GM19467 (cell line): ENCODE data around the gene SENP5.
"Not testable (repeated sequence)": the region's sequence is repeated elsewhere in the genome, so short reads cannot be mapped to it uniquely, and the experiment has no call there.

Source experiments
- ATAC-seq: cut with Tn5 transposase; IDR thresholded peaks from one replicate; pipeline ENCODE4 v1.9.1; 2021; ENCODE audit warnings: mild to moderate bottlenecking, moderate library complexity; ENCODE audit not compliant: unreplicated experiment

The SENP5 gene

DNA sequence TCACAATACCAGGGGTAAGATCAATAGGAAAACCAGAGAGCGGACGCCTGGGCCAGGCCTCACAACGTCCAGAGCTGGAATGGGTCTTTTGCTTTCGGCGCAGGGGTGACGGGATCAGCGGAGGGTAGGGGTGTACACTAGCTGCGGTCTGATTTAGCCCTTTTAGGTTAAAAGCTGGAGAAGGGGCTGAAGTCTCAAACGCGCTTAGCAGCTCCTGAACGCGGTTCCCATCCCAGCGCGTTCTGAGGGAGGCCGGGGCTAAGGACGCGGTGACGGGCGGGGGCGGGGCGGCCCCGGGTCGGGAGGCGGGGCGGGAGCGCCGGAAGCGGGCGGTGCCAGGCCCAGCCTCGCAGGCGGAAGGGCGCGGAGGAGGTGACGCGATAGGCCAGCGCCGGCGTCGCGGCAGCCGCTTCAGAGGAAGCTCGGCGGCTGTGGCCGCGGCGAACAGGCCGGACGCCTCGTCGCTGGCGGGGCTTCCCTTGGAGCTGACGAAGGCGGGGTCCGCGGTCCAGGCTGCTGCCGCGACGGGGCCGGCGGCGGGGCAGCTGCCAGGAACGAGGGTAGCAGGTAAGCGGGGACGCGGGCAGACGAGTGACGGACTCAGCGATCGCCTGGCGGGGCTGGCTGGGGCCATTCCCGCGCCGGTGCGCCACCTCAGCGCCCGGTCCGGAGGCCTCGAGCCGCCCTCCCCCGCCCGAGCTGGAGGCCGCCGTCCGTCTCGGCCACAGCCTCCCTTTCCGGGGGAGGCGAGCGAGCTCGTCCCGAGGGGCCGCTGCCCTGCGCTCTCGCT, at the start of gene SENP5:
Gene SENP5, plus strand, starts transcription at position 414 of the 790 bp plus-strand sequence. CDS start 17,262 bp downstream, outside the sequence.
- peak; percentile 91 for ATAC-seq

DNA sequence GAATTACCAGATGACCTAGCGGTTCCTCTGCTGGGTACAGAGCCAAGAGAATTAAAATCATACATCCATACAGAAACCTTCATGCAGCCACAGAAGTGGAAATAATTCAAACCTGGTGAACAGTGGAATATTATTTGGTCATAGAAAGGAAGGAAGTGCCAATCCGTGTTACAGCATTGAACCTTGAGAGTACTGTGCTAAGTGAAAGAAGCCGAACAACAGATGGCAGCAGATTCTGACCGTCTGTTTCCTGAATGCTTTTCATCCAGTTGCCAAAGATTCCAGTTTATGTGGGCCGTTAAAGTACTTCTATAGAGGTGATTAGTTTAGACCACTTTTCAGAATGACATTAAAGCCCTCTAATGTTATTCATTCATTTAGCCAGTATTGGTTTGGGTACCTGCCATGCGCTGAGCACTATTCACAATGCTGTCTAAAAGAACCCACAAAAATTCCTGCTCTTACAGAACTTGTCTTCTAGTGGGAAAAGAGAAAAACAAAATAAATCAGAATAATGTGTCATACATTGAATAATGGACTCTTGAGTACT, 45.8 kb upstream of the SENP5 start:
- no peak for ATAC-seq

- not testable (repeated sequence) for ATAC-seq
Measured at GRCh38 chr3:196829651-196830050, 38.1 kb upstream of the SENP5 start.

- ATAC-seq: no peak
Measured at GRCh38 chr3:196835086-196835485, 32.6 kb upstream of the SENP5 start.

- not testable (repeated sequence) for ATAC-seq
Measured at GRCh38 chr3:196836626-196837025, 31.1 kb upstream of the SENP5 start.

DNA sequence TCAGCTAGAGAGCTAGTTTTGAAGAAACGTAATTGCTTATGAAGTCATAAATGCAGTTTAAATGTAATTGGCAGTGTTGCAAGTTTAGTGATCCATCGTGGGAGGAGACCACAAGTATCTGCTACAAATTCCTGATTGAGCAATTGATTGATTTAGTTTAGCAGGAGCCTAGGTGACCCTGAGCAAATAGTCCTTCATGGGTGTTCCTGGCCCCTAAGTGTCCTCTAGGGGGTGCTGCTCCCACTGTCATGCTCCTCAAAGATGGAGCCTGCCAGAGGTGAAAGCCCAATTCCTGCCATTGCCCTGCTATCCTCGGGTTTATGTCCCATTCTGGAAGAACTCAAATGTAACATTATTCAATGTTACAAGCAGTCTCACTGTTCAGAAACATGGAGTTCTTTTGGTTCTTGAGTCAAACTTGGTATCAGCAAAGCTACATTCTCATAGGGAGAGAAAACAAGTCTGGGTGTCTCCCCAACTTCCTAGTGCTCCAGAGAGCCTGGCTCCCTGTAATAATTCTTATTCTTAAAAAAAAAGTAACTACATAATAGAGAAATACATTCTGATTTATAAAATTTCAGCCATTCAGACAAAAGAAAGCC, 29.8 kb upstream of the SENP5 start:
- no peak for ATAC-seq

DNA sequence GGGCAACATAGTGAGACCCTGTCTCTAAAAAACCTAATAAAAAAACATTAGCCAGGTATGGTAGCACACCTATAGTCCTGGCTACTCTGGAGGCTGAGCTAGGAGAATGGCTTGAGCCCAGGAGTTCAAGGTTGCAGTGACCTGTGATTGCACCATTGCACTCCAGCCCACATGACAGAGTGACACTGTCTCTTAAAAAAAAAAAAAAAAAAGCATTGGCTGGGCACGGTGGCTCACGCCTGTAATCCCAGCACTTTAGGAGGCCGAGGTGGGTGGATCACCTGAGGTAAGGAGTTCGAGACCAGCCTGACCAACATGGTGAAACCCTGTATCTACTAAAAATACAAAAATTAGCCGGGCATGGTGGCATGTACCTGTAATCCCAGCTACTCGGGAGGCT, 28.4 kb upstream of the SENP5 start:
- not testable (repeated sequence) for ATAC-seq

DNA sequence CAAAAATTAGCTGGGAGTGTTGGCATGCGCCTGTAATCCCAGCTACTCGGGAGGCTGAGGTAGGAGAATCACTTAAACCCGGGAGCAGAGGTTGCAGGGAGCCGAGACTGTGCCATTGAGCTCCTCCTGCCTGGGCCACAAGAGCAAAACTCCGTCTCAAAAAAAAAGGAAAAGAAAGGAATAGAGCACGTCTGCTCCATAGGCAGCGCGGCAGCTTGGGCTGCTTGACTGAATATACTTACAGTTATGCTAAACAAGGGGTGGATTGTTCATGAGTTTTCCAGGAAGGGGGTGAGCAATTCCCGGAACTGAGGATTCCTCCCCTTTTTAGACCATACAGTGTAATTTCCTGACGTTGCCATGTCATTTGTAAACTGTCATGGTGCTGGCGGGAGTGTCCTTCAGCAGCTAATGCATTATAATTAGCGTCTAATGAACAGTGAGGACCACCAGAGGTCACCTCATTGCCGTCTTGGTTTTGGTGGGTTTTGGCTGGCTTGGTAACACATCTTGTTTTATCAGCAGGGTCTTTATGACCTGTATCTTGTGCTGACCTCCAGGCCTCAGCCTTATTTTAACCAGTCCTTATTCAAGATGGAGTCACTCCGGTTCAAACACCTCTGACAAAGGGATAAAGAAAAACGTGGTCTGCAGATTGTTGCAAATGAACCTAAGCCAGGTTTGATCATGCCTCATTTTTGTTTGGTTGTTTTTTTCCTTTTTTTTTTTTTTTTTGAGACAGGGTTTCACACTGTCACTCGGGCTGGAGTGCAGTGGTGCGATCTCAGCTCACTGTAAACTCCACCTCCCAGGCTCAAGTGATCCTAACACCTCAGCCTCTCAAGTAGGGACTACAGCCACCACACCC, 24.9 kb upstream of the SENP5 start:
- no peak for ATAC-seq

- no peak for ATAC-seq
Measured at GRCh38 chr3:196843435-196844110, 24.1 kb upstream of the SENP5 start.

GRCh38 chr3:196844235-196845219, 23.2 kb upstream of the SENP5 start:
- ATAC-seq: not testable (repeated sequence)

DNA sequence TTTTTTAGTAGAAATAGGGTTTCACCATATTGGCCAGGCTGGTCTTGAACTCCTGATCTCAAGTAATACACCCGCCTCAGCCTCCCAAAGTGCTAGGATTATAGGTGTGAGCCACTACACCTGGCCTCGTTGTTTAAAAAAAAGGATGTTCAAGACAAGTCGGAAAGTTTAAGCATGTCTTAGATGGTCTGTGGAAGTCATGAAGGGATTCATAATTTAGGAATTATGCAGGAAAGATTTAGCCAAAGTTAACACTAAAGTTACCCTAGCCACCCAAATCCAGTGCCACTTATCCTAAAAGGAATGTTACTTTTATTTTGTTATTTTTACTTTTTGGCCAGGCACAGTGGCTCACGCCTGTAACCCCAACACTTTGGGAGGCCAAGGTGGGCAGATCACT, 19.3 kb upstream of the SENP5 start:
- not testable (repeated sequence) for ATAC-seq

- no peak for ATAC-seq
Measured at GRCh38 chr3:196849180-196849741, 18.5 kb upstream of the SENP5 start.

- ATAC-seq: not testable (repeated sequence)
Measured at GRCh38 chr3:196863000-196863399, 4.7 kb upstream of the SENP5 start.

DNA sequence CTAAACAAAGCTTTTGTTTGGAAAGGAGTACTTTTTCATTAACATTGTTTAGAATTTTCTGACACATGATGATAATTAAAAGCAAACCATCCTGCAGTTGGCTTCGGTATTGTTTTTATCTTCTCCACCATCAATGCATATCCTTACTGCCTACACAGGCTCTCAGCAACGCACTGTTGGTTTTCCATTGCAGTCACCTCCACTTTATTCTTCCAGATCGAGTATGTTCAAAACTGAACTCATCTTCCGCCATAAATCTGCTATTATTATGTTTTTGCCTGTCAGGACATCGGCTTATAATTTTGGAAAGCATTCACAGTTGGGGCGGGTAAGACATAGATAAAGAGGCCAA, 589 bp upstream of the SENP5 start:
- no peak for ATAC-seq

DNA sequence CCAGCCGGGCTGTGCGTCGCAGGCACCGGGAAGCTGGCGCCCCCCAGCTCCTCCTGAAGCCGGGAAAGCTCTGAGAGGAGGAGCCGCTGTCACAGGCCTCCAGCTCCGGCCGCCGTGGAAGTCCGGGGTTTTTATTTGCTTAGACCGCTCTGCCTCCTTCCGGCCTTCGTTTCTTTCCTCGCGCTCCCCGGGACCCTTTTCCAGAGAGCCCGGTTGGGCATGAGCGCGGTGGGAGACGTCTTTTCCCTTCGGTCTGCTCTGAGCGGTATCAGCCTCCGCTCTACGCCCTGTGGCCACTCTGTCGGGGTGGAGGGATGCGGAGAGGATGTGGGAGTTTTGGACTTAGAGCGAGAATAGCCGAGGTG, 559 bp downstream of the SENP5 start:
- peak; percentile 33 for ATAC-seq

DNA sequence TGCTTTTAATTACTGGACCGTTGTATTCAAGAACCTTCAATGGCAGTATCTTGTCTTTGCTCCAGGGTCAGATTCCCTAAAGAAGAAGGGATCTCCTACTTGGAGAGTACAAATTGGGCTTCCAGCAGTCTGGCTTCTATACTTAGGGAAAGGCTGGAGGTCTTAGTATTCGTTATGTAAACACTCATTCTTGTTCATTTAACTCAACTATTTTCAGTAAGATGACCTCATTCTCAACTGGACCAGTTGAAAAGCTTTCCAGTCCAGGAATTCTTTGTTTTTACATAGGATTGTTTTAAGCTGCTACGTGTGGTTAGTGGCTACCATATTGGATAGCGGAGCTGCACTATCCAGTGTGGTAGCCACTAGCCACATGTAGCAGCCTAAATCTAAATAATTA, 4.6 kb downstream of the SENP5 start:
- ATAC-seq: no peak

- ATAC-seq: not testable (repeated sequence)
Measured at GRCh38 chr3:196874511-196875094, 6.9 kb downstream of the SENP5 start.

GRCh38 chr3:196875258-196875657, 7.5 kb downstream of the SENP5 start:
- ATAC-seq: no peak

GRCh38 chr3:196883361-196883760, 15.6 kb downstream of the SENP5 start:
- no peak for ATAC-seq
